H1 (cell line): ENCODE data around the gene RAD9B. TPM values are rescaled to one million over a fixed set of nuclear protein-coding genes. Genes with fewer than 3 reads are reported as not detected.
A peak's percentile ranks its signal among the peaks of the same experiment; 100 is the strongest.

Experiments
- CTCF ChIA-PET: fragments of 300-600 bp; sonication (Branson Sonifier 250); formaldehyde crosslinking; loops from one replicate; lab custom pipeline; 2021; ENCODE audit not compliant: partially characterized antibody; lab: Charles Lee
- POLR2A ChIA-PET: fragments of 300-600 bp; sonication (Branson Sonifier 250); formaldehyde crosslinking; loops from one replicate; lab custom pipeline; 2021; ENCODE audit warnings: inconsistent platforms; ENCODE audit not compliant: partially characterized antibody; lab: Charles Lee
- DNase-seq, 2 experiments: peaks; one replicate each; pipeline versions ENCODE4 v3.0.0 to v3.0.0-alpha.2; 2010 to 2022; ENCODE audit warnings: low spot score in 2 of 2, low read depth in 1 of 2, mixed read lengths in 1 of 2
- FAIRE-seq: peaks from 2 replicates; lab custom pipeline; 2011; peaks lifted over from hg19 to GRCh38; lab: Jason Lieb, UNC
- H2AFZ ChIP-seq: 2 replicates; pipeline ENCODE4 v1.8.1; 2012; ENCODE audit warnings: low read length, inconsistent platforms
- H2AK5ac ChIP-seq: 2 replicates; pipeline ENCODE4 v1.6.1; 2013; ENCODE audit warnings: low read depth, low read length
- H2BK120ac ChIP-seq: replicated peaks from 2 replicates; pipeline ENCODE3; 2013; ENCODE audit warnings: low read depth, low read length, inconsistent platforms
- H2BK12ac ChIP-seq: 2 replicates; pipeline ENCODE4 v1.6.1; 2013; ENCODE audit warnings: low read depth, low read length
- H2BK15ac ChIP-seq: 2 replicates; pipeline ENCODE4 v1.6.1; 2013; ENCODE audit warnings: low read length
- H2BK20ac ChIP-seq: 2 replicates; pipeline ENCODE4 v1.6.1; 2013; ENCODE audit warnings: low read length
- H2BK5ac ChIP-seq: 2 replicates; pipeline ENCODE4 v1.6.1; 2013; ENCODE audit warnings: low read depth, low read length
- H3K14ac ChIP-seq: 2 replicates; pipeline ENCODE4 v1.6.1; 2013; ENCODE audit warnings: inconsistent platforms; ENCODE audit not compliant: insufficient read length
- H3K18ac ChIP-seq: 2 replicates; pipeline ENCODE4 v1.6.1; 2013; ENCODE audit warnings: low read length; ENCODE audit errors: extremely low read depth
- H3K23ac ChIP-seq: 2 replicates; pipeline ENCODE4 v1.6.1; 2013; ENCODE audit warnings: inconsistent platforms; ENCODE audit not compliant: insufficient read length
- H3K23me2 ChIP-seq: 2 replicates; pipeline ENCODE4 v1.6.1; 2013; ENCODE audit warnings: low read depth, low read length
- H3K27ac ChIP-seq: 2 replicates; pipeline ENCODE4 v1.6.1; 2011; ENCODE audit warnings: low read depth, low read length, inconsistent platforms
- H3K27me3 ChIP-seq, 4 experiments: replicated peaks in 1 of 4; 1 replicate in 1 of 4; 2 replicates in 3 of 4; pipeline versions ENCODE4 v1.6.1 to v1.8.1; 2011 to 2013; ENCODE audit warnings: low read length in 3 of 4, mild to moderate bottlenecking in 3 of 4, inconsistent platforms in 2 of 4, mixed read lengths in 2 of 4, moderate library complexity in 1 of 4; ENCODE audit not compliant: control insufficient read depth in 3 of 4, insufficient read depth in 3 of 4; ENCODE audit errors: extremely low read depth in 1 of 4
- H3K36me3 ChIP-seq, 4 experiments: 2 replicates each; pipeline versions ENCODE4 v1.6.1 to v1.8.1; 2011 to 2013; ENCODE audit warnings: mild to moderate bottlenecking in 4 of 4, low read length in 3 of 4, moderate library complexity in 2 of 4, control low read depth in 1 of 4, inconsistent platforms in 1 of 4; ENCODE audit not compliant: insufficient read depth in 4 of 4, control insufficient read depth in 2 of 4
- H3K4ac ChIP-seq: replicated peaks from 2 replicates; pipeline ENCODE3; 2013; ENCODE audit warnings: low read length, low read depth, mixed read lengths, inconsistent platforms; ENCODE audit not compliant: insufficient read length
- H3K4me1 ChIP-seq, 4 experiments: replicated peaks in 1 of 4; 1 replicate in 1 of 4; 2 replicates in 3 of 4; pipeline versions ENCODE4 v1.6.1 to v1.8.1; 2011 to 2013; ENCODE audit warnings: low read length in 3 of 4, inconsistent platforms in 2 of 4, mixed read lengths in 1 of 4; ENCODE audit not compliant: insufficient read depth in 4 of 4, control insufficient read depth in 3 of 4
- H3K4me2 ChIP-seq, 2 experiments: 2 replicates each; pipeline versions ENCODE4 v1.6.1 to v1.8.1; 2011 to 2013; ENCODE audit warnings: low read depth in 2 of 2, low read length in 2 of 2, control low read depth in 1 of 2, inconsistent platforms in 1 of 2, mild to moderate bottlenecking in 1 of 2; ENCODE audit not compliant: insufficient read depth in 1 of 2
- H3K4me3 ChIP-seq, 4 experiments: fragments of 200-600, 300-600 bp in 1 of 4; sonication (generic), shearing (Covaris generic), sonication (Bioruptor Twin) in 1 of 4; 2 replicates each; pipeline versions ENCODE4 v1.5.1 to v1.8.1; 2011 to 2016; ENCODE audit warnings: low read length in 4 of 4, low read depth in 3 of 4, control low read depth in 2 of 4, inconsistent platforms in 2 of 4, mild to moderate bottlenecking in 2 of 4, mixed read lengths in 1 of 4, moderate library complexity in 1 of 4; ENCODE audit not compliant: insufficient read depth in 2 of 4; ENCODE audit errors: extremely low read depth in 1 of 4
- H3K56ac ChIP-seq: replicated peaks from 2 replicates; pipeline ENCODE3; 2013; ENCODE audit warnings: low read depth, mild to moderate bottlenecking, mixed read lengths, low read length, inconsistent platforms; ENCODE audit not compliant: insufficient read length
- H3K79me1 ChIP-seq: 2 replicates; pipeline ENCODE4 v1.6.1; 2013; ENCODE audit warnings: low read depth, low read length, control low read depth
- H3K79me2 ChIP-seq, 2 experiments: 2 replicates each; pipeline versions ENCODE4 v1.6.1 to v1.8.1; 2012 to 2013; ENCODE audit warnings: low read length in 2 of 2, mild to moderate bottlenecking in 2 of 2, inconsistent platforms in 1 of 2; ENCODE audit not compliant: insufficient read depth in 2 of 2, control insufficient read depth in 1 of 2
- H3K9ac ChIP-seq, 4 experiments: replicated peaks in 1 of 4; 1 replicate in 1 of 4; 2 replicates in 3 of 4; pipeline versions ENCODE4 v1.6.1 to v1.8.1; 2011 to 2013; ENCODE audit warnings: low read depth in 3 of 4, low read length in 3 of 4, control low read depth in 2 of 4, mild to moderate bottlenecking in 2 of 4, moderate library complexity in 2 of 4, inconsistent platforms in 1 of 4; ENCODE audit errors: extremely low read depth in 1 of 4
- H3K9me3 ChIP-seq, 2 experiments: 2 replicates each; pipeline versions ENCODE4 v1.6.1 to v1.8.1; 2012 to 2013; ENCODE audit warnings: mild to moderate bottlenecking in 2 of 2, moderate library complexity in 2 of 2, control low read depth in 1 of 2, inconsistent platforms in 1 of 2, low read depth in 1 of 2, low read length in 1 of 2, mixed read lengths in 1 of 2; ENCODE audit not compliant: insufficient read depth in 2 of 2
- H4K20me1 ChIP-seq, 2 experiments: replicated peaks in 1 of 2; 2 replicates each; pipeline versions ENCODE3 to v1.8.1; 2011 to 2013; ENCODE audit warnings: inconsistent platforms in 2 of 2, low read length in 2 of 2, mild to moderate bottlenecking in 1 of 2; ENCODE audit not compliant: insufficient read depth in 2 of 2, control insufficient read depth in 1 of 2
- H4K5ac ChIP-seq: 2 replicates; pipeline ENCODE4 v1.6.1; 2013; ENCODE audit warnings: low read length, low read depth, mixed read lengths, inconsistent platforms; ENCODE audit not compliant: insufficient read length
- H4K8ac ChIP-seq: 2 replicates; pipeline ENCODE4 v1.8.0; 2013; ENCODE audit warnings: mild to moderate bottlenecking, moderate library complexity, low read length, inconsistent platforms; ENCODE audit not compliant: insufficient read depth; ENCODE audit errors: extremely low read depth
- H4K91ac ChIP-seq: replicated peaks from 2 replicates; pipeline ENCODE3; 2013; ENCODE audit warnings: low read length, mixed read lengths, inconsistent platforms; ENCODE audit not compliant: insufficient read length
- GTF2F1 ChIP-seq: IDR thresholded peaks from 2 replicates; pipeline ENCODE4 v1.6.1; 2012; ENCODE audit warnings: low read depth, low read length, improper control_type of control experiment, borderline replicate concordance
- HDAC2 ChIP-seq, 2 experiments: fragments of 300-600 bp in 1 of 2; sonication (generic) in 1 of 2; IDR thresholded peaks; 2 replicates each; pipeline ENCODE4 v1.6.1; 2011 to 2012; ENCODE audit warnings: low read depth in 2 of 2, low read length in 2 of 2, mild to moderate bottlenecking in 2 of 2, moderate library complexity in 2 of 2, borderline replicate concordance in 1 of 2, inconsistent platforms in 1 of 2
- KDM4A ChIP-seq: IDR thresholded peaks from one replicate; pipeline ENCODE4 v1.7.1; 2012; ENCODE audit warnings: low read depth, mild to moderate bottlenecking, moderate library complexity, low read length, inconsistent platforms; ENCODE audit not compliant: severe bottlenecking
- PHF8 ChIP-seq: fragments of 200-600 bp; sonication (generic); conservative IDR thresholded peaks from 2 replicates; pipeline ENCODE4 v1.7.1; 2012; ENCODE audit warnings: low read depth, mild to moderate bottlenecking, inconsistent platforms, low read length, moderate library complexity
- POLR2A ChIP-seq, 2 experiments: IDR thresholded peaks; 1 replicate in 1 of 2; 2 replicates in 1 of 2; pipeline ENCODE4 v1.6.1; 2011; ENCODE audit warnings: low read depth in 2 of 2, low read length in 2 of 2, mild to moderate bottlenecking in 2 of 2; ENCODE audit errors: control extremely low read depth in 1 of 2
- SAP30 ChIP-seq: fragments of 300-600 bp; sonication (generic); IDR thresholded peaks from 2 replicates; pipeline ENCODE4 v1.7.1; 2012; ENCODE audit warnings: low read length, moderate library complexity, mild to moderate bottlenecking, inconsistent platforms; ENCODE audit not compliant: insufficient read depth, insufficient replicate concordance
- SIN3A ChIP-seq, 2 experiments: IDR thresholded peaks in 1 of 2; conservative IDR thresholded peaks in 1 of 2; 2 replicates each; pipeline ENCODE4 v1.6.1; 2011 to 2012; ENCODE audit warnings: low read length in 2 of 2, improper control_type of control experiment in 1 of 2, low read depth in 1 of 2, mild to moderate bottlenecking in 1 of 2
- SIRT6 ChIP-seq: IDR thresholded peaks from one replicate; pipeline ENCODE4 v1.7.1; 2012; ENCODE audit warnings: low read length, inconsistent platforms
- TAF7 ChIP-seq: optimal IDR thresholded peaks from 2 replicates; pipeline ENCODE3; 2011; ENCODE audit warnings: low read depth, mild to moderate bottlenecking, inconsistent platforms, low read length, moderate library complexity, borderline replicate concordance
- YY1 ChIP-seq: IDR thresholded peaks from 2 replicates; pipeline ENCODE4 v1.6.1; 2011; ENCODE audit warnings: low read depth, mild to moderate bottlenecking, low read length
- WGBS, 2 experiments: shearing (Covaris generic) in 1 of 2; methylation state at CpG; one replicate each; pipeline versions ENCODE4 v1.1.6 to v1.1.7; 2013 to 2015; ENCODE audit warnings: low lambda C conversion rate in 2 of 2, mixed read lengths in 2 of 2, inconsistent platforms in 1 of 2, low coverage in 1 of 2, missing lambda C conversion rate in 1 of 2; ENCODE audit not compliant: insufficient replicate concordance in 2 of 2, insufficient coverage in 1 of 2, insufficient read length in 1 of 2; ENCODE audit errors: extremely low coverage in 1 of 2, missing lambda C conversion rate in 1 of 2; 5-methylcytosine and 5-hydroxymethylcytosine counted together
- polyA plus RNA-seq, 7 experiments: library from polyadenylated mRNA; depleted of rRNA in 3 of 7; stranded (reverse) in 5 of 7; unstranded in 2 of 7; fragments of >200 nt in 5 of 7; fragments of 200-250 nt in 2 of 7; gene quantifications; 1 replicate in 5 of 7; 2 replicates in 1 of 7; 4 replicates in 1 of 7; pipeline versions ENCODE4 v1.2.1 to v1.2.3, GENCODE V29; 2011 to 2013; ENCODE audit warnings: missing spikeins in 2 of 7, mixed read lengths in 2 of 7
- total RNA-seq: library from RNA; stranded (reverse); fragmentation: NEBNext Ultra II Directional; extraction: Animal tissue kit (Norgen Biotek cat#: 25700); gene quantifications from 2 replicates; pipeline ENCODE4 v1.2.1, GENCODE V29; 2021

The RAD9B gene
- total and polyA plus RNA-seq, 2 of the 8 experiments (the other 6 are each of a cell fraction or from before 2014, with no cell fraction given), result 0.06 TPM; not detected in 1

- Histone ChIP-seq H3K9me3 (no peaks in the 10 kb centered on the region), H4K5ac (peak overlapping the region; percentile 10), H4K20me1 (peaks cover 2% of the 10 kb centered on the region in 2 experiments), H3K4ac (no peak overlapping the region), H3K36me3 (peaks cover 5 to 13% (median 10%) of the 10 kb centered on the region in 4 experiments), H2BK15ac (no peak overlapping the region), H3K79me2 (peaks cover 0 to 29% of the 10 kb centered on the region in 2 experiments; a peak in 3 of 4 replicates), H3K27me3 (no peaks in the 10 kb centered on the region), H3K4me2 (peak overlapping the region; percentile 82 to 94), H3K4me1 (peaks cover 0 to 7% (median 1%) of the 10 kb centered on the region in 4 experiments; a peak in 3 of 7 replicates), H3K56ac (no peak overlapping the region), H3K4me3 (peak overlapping the region; percentile 85 to 96 (median 90)), H2AK5ac (no peak overlapping the region), H2BK12ac (no peak overlapping the region), H2BK20ac (no peak overlapping the region), H3K23ac (no peak overlapping the region), H3K79me1 (peaks cover 4% of the 10 kb centered on the region; the same call in 1 of the 2 replicates), H3K18ac (no peak overlapping the region; the same call in 1 of the 2 replicates), H2BK120ac (no peak overlapping the region), H3K14ac (no peak overlapping the region), H3K27ac (peak overlapping the region; percentile 60; the same call in 1 of the 2 replicates), H4K91ac (no peak overlapping the region), H4K8ac (peak overlapping the region; percentile 87; the same call in 1 of the 2 replicates), H2BK5ac (peak overlapping the region; percentile 97; the same call in 1 of the 2 replicates), H2AFZ (0 out of 2 replicates have a peak overlapping the region, but pooled peaks have one; percentile 3), H3K23me2 (peaks cover 4% of the 10 kb centered on the region), H3K9ac (peak overlapping the region; percentile 80 to 95 (median 86))
- ChIA-PET CTCF (interaction anchor here (0.8 to 8.1 kb wide), 8 partner anchors 10 to 420 kb away, joined by 3 to 67 read pairs (median 6); partner anchors contain the start of gene ARPC3), POLR2A (interaction anchor here (0.7 to 4.2 kb wide), 36 partner anchors 9 to 367 kb away, joined by 3 to 57 read pairs (median 5); partner anchors contain the start of genes ARPC3, ATP2A2, RAD9B and TCTN1)
- DNase-seq, result no peak
- WGBS, 2 experiments, result 1% methylated on average over 15 of the region's 15 CpGs; no CpG with 5 or more reads in 1 of the 2 experiments
- TF ChIP-seq PHF8 (peak; percentile 81), HDAC2 (IDR thresholded peaks at IDR 0.05; ENCODE audit: borderline replicate concordance in 1 of 2, low read depth in 2 of 2, low read length in 2 of 2) (peak in 1 of 2 experiments; percentile 34; a peak in 1 of 4 replicates), TAF7 (peak; percentile 84), GTF2F1 (no peak), SIRT6 (no peak), POLR2A (IDR thresholded peaks at IDR 0.05; ENCODE audit: control extremely low read depth in 1 of 2, low read depth in 2 of 2, low read length in 2 of 2) (0 out of 3 replicates have a peak, but pooled peaks of 1 of the 2 experiments have one; percentile 66), SIN3A (conservative IDR thresholded peaks at IDR 0.05 in 1 of 2, IDR thresholded peaks at IDR 0.05 in 1 of 2; ENCODE audit: low read depth in 1 of 2, low read length in 2 of 2) (0 out of 4 replicates have a peak, but pooled peaks of 1 of the 2 experiments have one; percentile 21), KDM4A (peak; percentile 0), SAP30 (no peak), YY1 (0 out of 2 replicates have a peak, but pooled peaks have one; percentile 64)
- no peak for FAIRE-seq
Measured at GRCh38 chr12:110467847-110468213, 34.3 kb upstream of the RAD9B start.
